ENCODE data around the gene CSH1.
"Not testable (repeated sequence)": the region's sequence is repeated elsewhere in the genome, so short reads cannot be mapped to it uniquely, and the experiment has no call there.

The CSH1 gene

DNA sequence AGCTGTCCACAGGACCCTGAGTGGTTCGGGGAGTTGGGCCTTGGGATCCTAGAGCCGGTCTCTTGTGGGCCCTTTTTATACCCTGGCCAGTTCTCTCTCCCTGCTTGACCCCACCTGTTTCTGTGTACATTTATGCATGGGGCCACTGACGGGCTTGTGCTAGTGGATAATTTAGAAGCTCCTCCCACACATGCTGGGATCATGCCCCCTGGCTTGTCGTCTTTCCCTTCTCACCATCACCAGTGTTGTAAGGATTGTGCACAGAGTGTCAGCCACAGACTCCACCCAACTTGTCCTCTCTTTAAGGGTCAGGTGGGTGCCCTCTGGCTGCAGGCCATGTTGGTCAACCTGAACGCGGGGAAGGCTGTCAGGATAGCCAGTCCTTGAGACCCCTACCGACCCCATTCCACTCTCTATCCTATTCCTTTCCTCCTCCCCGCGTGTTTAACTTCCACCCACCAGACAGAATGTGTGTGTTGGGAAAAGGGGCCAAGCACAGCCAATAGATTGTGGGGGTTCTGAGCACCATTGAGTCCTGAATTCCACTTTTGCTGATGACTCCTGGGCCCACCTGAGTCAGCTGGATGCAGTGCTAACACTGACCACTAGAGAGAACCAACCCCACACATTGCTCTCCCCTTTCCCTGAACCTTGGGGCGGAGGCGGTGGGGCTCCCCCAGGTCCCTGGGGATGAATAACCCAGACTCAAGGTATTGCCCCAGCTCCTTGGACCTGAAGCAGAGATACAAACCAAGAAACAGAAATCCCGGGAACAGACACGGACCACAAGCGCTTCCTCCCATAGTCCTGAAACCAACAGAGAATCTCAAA is at the start of gene CSH1:
CSH1 (minus strand) TSS at position 51 of the 831 bp plus-strand sequence. CDS start 63 bp downstream, outside the sequence.
- not testable (repeated sequence) for DNase-seq

GRCh38 chr17:63945784-63946439 is 49.5 kb upstream of the CSH1 start:
- DNase-seq = no peak

GRCh38 chr17:63944736-63945499 is 48.5 kb upstream of the CSH1 start:
- DNase-seq = no peak

DNA sequence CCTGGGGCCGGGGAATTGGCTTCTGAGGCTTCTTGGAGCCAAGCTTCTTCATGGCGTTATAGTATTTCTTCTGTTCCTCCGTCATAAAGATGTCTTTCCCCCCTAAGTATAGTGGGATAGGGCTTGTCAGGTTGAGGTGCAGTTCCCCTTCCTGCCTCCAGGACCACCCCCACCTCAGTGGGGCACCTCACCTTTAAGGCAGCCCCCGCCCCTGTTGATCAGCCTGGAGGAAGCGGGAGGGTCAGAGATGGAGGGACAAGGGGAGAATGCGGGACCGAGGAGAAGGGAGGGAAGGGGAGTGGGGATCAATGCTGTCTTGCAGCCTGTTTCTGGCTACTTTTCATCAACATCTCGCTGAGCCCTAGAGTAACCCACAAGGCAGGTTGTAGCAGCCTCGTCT is 47.4 kb upstream of the CSH1 start:
- no peak for DNase-seq

DNA sequence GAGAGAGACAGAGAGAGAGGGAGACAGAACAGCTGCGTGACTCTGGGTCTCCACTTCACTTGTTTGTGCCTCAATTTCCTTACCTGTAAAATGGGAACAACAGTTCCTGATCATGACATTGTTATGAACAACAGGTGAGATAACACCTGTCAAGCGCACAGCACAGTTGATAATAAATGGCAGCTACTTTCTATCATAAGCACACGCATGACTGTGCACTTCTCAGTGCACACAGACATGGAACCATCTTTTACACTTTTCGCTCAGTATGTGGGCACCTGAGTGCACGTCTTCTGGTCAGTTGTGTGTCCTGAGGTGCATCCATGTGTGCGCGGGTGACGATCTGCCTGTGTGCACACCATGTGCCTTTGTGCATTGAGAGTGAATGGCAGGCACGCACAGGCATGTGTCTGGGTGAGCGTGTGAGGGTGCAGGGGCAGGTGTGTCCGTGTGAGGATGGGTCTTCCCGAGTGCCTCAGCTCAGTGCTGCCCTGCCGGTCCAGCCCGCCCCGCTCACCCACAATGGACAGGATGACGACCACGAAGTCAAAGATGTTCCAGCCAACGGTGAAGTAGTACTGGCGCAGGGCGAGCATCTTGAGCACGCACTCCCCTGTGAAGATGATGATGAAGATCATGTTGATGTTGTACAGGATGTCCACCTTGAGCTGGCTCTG is 46.1 kb upstream of the CSH1 start:
- no peak for DNase-seq

- no peak for DNase-seq
These were observed 45.4 kb upstream of the CSH1 start for GRCh38 chr17:63941751-63942150.

DNA sequence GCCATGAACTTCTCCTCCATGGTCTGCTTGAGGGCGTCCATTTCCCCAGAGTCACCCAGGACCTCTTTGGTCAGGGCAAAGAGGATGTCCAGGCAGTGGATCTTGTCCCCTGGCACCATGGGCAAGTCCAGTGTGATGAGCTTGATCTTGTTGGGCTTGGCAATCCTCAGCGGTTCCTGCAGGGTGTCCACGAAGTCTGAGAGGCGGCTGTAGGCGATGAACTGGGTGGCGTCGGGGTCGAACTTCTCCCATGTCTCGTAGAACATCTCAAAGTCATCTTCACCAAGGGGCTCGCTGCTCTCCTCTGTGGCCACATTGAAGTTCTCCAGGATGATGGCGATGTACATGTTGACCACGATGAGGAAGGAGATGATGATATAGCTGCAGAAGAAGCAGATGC is 44.8 kb upstream of the CSH1 start:
- no peak for DNase-seq

- no peak for DNase-seq
These were observed 44.2 kb upstream of the CSH1 start for GRCh38 chr17:63940584-63940983.

DNA sequence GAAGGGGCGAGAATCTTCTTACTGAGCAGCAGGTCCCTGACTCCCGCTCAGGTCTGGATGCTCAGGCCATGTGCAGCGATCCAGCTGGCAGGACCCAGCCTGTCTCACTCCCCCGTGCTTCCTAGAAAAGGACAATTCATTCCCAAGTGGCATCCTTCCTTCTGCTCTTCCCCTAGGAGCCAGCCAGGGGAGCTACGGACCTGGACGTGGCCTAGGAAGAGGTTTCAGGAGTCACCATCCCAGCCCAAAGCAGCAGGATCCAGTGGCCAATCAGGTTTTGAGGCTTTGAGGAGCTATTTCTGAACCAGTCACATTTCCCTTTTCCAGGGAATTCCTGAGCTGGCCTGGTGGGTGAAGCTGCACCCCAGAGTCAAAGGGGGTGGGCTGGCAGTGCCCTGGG is 43.5 kb upstream of the CSH1 start:
- DNase-seq = no peak

DNA sequence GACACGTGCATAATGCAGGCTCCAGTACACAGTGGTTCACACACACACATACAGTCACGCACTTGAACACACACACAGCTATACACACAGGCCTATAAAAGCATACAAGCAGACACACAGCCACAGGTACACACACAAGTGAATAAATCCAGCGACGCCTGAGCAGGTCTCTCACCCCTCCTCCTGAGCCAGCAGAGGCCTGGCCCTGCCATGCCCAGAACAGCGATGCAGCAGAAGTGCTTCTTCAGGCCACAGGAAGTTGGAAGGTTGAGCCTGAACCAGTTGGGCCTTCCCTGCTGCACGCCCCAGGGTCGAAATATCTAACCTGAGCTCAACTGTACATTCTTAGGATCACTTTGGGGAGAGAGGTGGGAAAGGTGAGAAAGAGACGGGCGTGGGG is 43.0 kb upstream of the CSH1 start:
- DNase-seq = no peak

DNA sequence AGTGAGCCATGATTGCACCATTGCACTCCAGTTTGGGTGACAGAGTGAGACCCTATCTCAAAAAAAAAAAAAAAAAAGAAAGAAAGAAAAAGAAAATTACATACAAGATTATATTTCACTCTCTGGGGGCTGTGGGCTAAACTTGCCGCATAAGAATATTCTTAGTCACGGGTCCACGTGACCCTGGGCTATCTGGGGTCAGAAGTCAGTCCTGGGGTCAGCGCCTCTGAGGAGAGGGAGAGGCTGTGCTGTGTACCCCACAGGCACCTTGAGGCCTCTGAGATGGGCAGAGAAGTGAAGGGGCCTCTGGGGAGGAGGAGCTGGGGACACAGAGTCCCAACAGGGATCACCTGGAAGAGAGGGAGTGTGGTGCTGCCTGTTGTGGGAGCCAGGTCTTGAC is 41.5 kb upstream of the CSH1 start:
- DNase-seq = no peak

DNA sequence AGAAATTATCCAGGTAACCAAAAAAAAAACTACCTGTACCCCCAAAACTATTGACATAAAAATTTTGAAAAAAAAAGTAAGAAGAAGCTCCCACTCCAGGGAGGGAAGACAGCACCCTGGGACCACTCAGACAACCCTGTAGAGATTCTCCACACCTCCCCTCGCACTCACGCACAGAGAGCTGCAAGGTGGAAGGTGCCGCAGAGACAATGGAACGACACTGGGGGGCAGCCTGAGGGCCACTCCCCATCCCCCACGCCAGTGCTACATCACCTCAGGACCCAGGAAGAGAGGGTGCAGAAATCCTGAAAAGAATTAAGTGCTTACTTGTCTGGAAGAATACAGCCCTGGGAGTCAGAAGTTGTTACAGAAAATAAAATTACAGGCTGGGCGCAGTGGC is 40.9 kb upstream of the CSH1 start:
- DNase-seq = no peak

DNA sequence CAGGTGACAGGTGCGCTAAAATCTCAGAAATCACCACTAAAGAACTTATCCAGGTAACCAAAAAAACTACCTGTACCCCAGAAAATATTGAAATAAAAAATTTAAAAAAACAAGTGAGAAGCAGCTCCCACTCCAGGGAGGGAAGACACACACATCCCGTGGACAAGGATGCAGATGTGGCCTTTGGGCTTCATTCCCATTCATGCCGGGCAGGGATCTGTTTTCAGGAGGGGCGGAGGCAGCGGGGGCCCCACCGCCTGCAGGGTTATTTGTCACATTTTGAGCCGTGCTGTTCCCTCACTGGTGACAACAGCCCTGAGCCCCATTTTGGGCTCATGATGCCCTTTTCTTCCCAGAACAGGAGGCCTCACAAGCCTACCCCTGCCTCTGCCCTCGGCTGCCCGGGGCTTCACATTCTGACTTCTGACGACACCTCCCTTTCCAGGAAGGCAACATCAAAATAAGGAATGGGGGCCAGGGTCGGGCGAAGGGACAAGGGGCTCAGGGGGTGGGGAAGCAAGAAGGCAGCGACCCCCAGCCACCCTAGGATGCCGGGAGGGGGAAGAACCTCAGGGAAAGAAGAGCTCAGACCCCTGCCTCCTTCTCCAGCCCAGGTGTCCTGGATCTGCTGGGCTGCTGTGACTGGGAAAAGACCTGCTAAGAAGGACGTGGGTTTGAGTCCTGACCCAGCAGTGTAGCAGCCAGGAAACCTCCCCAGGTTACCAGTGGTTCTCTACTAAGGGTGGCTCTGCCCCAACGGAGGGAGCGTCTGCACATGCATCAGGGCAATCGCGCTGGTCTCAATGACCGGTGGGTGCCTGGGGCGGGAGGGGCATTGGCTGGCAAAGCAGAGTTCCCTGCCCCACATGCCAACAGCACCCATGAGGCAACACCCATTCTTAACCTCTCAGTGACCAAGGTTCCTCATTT is 38.1 kb upstream of the CSH1 start:
- DNase-seq = no peak

- no peak for DNase-seq
These were observed 37.2 kb upstream of the CSH1 start for GRCh38 chr17:63933598-63933997.

DNA sequence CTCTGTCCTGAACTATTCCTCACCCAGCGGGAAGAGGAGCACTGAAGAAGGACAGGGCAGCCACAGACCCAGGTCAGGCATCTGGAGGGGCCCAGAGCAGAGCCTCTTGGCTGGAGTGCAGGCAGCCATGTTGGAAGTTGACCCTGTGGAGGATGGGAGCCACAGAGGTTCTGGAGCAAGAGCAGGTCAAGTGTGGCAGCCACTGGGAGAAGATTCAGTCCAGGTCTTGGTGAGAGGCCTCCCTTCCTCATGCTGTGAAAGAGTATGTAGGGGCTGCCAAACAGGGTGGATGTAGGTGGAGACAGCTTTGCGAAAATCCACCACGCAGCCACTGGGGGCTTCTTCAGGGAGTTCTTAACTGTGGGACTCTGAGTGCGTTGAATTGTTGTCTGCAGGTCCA is 36.3 kb upstream of the CSH1 start:
- DNase-seq = no peak

DNA sequence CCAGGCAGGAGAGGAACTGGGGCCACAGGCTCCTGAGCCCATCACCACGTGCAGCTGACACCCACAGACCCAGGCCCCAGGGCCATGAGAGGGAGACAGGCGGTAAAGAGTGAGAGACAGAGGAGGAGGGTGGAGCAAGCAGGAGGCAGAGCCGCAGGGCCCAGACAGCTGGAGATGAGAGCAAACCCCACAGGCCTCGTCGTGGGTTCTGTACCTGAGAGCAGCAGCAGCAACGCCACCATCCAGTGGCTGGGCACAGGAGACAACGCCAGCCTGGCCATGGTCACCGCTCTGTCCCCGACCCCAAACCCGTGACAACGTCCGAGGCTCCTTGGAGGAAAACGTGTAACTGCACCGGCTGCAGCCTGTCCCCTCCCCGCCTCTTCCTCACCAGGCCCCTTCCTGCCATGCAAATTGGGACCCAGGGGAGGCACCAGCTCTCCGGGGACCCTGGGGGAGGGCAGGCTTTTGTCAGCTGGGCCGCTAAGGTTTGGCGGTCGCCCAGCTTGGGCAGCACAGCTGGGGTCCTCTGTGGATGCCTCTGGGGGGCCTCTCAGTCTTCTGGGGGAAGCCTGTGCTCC is 35.7 kb upstream of the CSH1 start, which contains the start of gene CD79B:
CD79B (minus strand) TSS at position 351 of the 581 bp plus-strand sequence; CDS start at position 281, 70 bp downstream.
- peak; percentile 35 for DNase-seq

GRCh38 chr17:63930951-63931575 is 34.7 kb upstream of the CSH1 start:
- peak; percentile 38 for DNase-seq

- no peak for DNase-seq
These were observed 33.7 kb upstream of the CSH1 start for GRCh38 chr17:63929860-63930766.

GRCh38 chr17:63928966-63929695 is 32.8 kb upstream of the CSH1 start:
- no peak for DNase-seq
